Natural killer cell (primary cell): ENCODE measurements around the gene SLC32A1. TPM values are rescaled to one million over a fixed set of nuclear protein-coding genes. Genes with fewer than 3 reads are reported as not detected.

ENCODE experiments used
- ATAC-seq, 3 donors: fragments of 150-1000 bp in 2 of 3; fragments of 200-7000 bp in 1 of 3; cut with Tn5 transposase; 1 replicate in 1 of 3; 2 replicates in 2 of 3; pipeline ENCODE4 v1.10.0; 2021; ENCODE audit warnings: mild to moderate bottlenecking in 2 of 3, moderate library complexity in 2 of 3
- DNase-seq, 2 donors: peaks; one replicate each; pipeline versions ENCODE4 v3.0.0 to v3.0.0-alpha.2; 2013 to 2021; ENCODE audit warnings: mixed read lengths in 1 of 2
- H3K27ac ChIP-seq: one replicate; pipeline ENCODE4 v1.5.1; 2013; ENCODE audit warnings: mild to moderate bottlenecking, low read length
- H3K27me3 ChIP-seq: one replicate; pipeline ENCODE4 v1.6.1; 2013; ENCODE audit warnings: low read length; ENCODE audit not compliant: control insufficient read depth, insufficient read depth
- H3K36me3 ChIP-seq: one replicate; pipeline ENCODE4 v1.6.1; 2013; ENCODE audit warnings: low read length; ENCODE audit not compliant: control insufficient read depth, insufficient read depth
- H3K4me1 ChIP-seq: one replicate; pipeline ENCODE4 v1.6.1; 2013; ENCODE audit warnings: low read length; ENCODE audit not compliant: control insufficient read depth, insufficient read depth
- H3K4me3 ChIP-seq: one replicate; pipeline ENCODE4 v1.5.1; 2013; ENCODE audit warnings: low read length
- H3K9me3 ChIP-seq: one replicate; pipeline ENCODE4 v1.6.1; 2013; ENCODE audit warnings: low read length; ENCODE audit not compliant: control insufficient read depth, insufficient read depth
- H3K27ac Mint-ChIP-seq, 2 donors: one replicate each; pipeline ENCODE4 v1.8.0; 2022; ENCODE audit warnings: mild to moderate bottlenecking in 2 of 2, mixed read lengths in 2 of 2, moderate library complexity in 1 of 2
- H3K27me3 Mint-ChIP-seq, 2 donors: one replicate each; pipeline ENCODE4 v1.8.0; 2022; ENCODE audit warnings: low read depth in 2 of 2, mixed read lengths in 2 of 2
- H3K36me3 Mint-ChIP-seq: one replicate; pipeline ENCODE4 v1.8.0; 2022; ENCODE audit warnings: mixed read lengths
- H3K4me1 Mint-ChIP-seq, 2 donors: one replicate each; pipeline ENCODE4 v1.8.0; 2022; ENCODE audit warnings: mixed read lengths in 2 of 2
- H3K4me3 Mint-ChIP-seq: one replicate; pipeline ENCODE4 v1.8.0; 2022; ENCODE audit warnings: mild to moderate bottlenecking, moderate library complexity, mixed read lengths
- H3K9me3 Mint-ChIP-seq, 2 donors: one replicate each; pipeline ENCODE4 v1.8.0; 2022; ENCODE audit warnings: mixed read lengths in 2 of 2
- WGBS: methylation state at CpG from one replicate; pipeline ENCODE4 v1.1.7; 2013; ENCODE audit warnings: missing lambda C conversion rate; ENCODE audit not compliant: insufficient coverage; 5-methylcytosine and 5-hydroxymethylcytosine counted together
- intact Hi-C: fragments of 100-400 bp; cut with micrococcal nuclease; formaldehyde crosslinking; loops from one replicate; pipeline ENCODE4 v1.14.2; 2022
- total RNA-seq, 4 donors: library from RNA; stranded (reverse); fragments of 120-200 nt in 1 of 4; gene quantifications; one replicate each; pipeline versions ENCODE4 v1.2.3 to v1.2.4, GENCODE V29; 2013 to 2022
- TF ChIP-seq, protein P1 (sequence below): fragments of 200-600 bp; IDR thresholded peaks from one replicate; pipeline ENCODE4 v1.8.0; 2022; ENCODE audit warnings: antibody characterized with exemption

The SLC32A1 gene
- total RNA-seq, 3 donors from 2014 or later (not counting 1 experiment from before 2014, with no cell fraction given) = not detected

DNA sequence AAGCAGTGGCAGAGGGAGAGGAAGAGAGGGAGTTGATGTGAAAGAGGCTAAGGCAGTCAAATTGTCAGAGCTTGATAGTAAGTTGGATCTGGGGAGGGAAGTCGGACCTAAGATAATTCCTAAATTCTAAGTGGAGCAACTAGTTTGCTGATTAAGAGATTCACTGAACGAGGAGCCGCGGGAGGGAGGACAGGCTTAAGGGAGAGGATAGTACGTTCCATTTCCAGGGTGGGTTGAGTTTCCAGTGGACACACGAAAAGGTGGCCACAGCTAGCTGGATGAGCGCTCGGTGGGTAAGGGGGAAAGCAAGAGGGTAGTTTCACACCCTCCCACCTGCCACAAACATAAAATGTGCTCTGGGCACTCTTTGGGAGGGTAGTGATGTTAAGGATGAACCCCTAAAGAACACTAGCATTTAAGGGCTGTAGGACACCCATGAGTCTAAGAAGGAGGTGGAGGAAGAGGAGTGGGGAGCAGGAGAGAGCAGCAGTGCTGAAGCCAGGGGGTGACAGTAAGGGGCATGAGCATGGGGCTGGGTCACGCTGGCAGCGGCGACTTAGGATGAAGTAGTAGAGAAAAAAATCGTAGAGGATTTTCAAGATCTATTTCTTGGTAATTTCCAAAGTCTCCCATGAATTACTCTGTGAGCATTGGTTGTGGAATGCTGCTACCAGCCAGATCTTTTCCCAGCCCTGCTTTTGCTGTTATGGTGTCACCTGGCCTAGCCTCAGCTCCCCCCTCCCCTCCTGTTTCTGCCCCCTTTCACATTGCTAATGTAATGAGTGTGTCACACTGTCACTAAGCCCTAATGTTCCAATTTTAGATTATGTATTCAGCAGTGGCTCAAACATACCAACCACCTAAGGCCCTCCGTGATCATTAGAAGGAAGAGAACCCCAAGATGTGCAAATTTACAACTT is 45.4 kb downstream of the SLC32A1 start:
- Mint-ChIP-seq H3K27me3 (no peaks in the 10 kb centered on the region), H3K36me3 (peaks cover 33% of the 10 kb centered on the region), H3K27ac (no peak overlapping the region), H3K4me1 (peaks cover 0 to 22% of the 10 kb centered on the region in 2 donors), H3K4me3 (no peak overlapping the region), H3K9me3 (peaks cover 0 to 7% of the 10 kb centered on the region in 2 donors)
- Histone ChIP-seq H3K4me1 (no peaks in the 10 kb centered on the region), H3K9me3 (no peaks in the 10 kb centered on the region), H3K27ac (no peak overlapping the region), H3K4me3 (no peak overlapping the region), H3K27me3 (no peaks in the 10 kb centered on the region), H3K36me3 (peaks cover 66% of the 10 kb centered on the region)
- intact Hi-C loops = no loop called here
- no peak for DNase-seq
- ATAC-seq = no peak
- 98% methylated on average over 10 of the region's 13 CpGs for WGBS
- TF ChIP-seq, protein P1, sequence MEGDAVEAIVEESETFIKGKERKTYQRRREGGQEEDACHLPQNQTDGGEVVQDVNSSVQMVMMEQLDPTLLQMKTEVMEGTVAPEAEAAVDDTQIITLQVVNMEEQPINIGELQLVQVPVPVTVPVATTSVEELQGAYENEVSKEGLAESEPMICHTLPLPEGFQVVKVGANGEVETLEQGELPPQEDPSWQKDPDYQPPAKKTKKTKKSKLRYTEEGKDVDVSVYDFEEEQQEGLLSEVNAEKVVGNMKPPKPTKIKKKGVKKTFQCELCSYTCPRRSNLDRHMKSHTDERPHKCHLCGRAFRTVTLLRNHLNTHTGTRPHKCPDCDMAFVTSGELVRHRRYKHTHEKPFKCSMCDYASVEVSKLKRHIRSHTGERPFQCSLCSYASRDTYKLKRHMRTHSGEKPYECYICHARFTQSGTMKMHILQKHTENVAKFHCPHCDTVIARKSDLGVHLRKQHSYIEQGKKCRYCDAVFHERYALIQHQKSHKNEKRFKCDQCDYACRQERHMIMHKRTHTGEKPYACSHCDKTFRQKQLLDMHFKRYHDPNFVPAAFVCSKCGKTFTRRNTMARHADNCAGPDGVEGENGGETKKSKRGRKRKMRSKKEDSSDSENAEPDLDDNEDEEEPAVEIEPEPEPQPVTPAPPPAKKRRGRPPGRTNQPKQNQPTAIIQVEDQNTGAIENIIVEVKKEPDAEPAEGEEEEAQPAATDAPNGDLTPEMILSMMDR = no peak

DNA sequence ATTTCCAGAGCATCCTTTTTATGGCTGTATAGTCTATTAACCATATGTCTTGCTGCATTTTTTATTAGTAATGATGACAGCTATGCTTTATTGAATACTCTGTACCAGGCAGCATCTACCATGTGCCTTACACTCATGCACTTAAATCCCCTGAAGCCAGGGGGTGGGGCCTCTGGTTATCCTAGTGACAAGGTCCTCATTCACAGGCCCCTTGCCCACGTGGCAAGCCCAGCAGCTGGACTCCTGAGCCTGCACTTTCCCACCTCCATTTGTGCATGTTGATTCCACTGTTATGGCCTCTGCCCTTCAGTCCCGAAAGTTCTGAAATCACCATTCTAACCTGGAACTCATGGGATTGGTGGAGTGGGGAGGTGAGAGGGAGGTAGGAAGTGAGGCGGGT is 46.3 kb downstream of the SLC32A1 start:
- peaks cover 0 to 7% of the 10 kb centered on the region in 2 donors for H3K9me3 Mint-ChIP-seq
- Histone ChIP-seq H3K27me3 (no peaks in the 10 kb centered on the region), H3K27ac (no peak overlapping the region), H3K36me3 (peaks cover 60% of the 10 kb centered on the region), H3K9me3 (no peaks in the 10 kb centered on the region), H3K4me3 (no peak overlapping the region), H3K4me1 (peaks cover 3% of the 10 kb centered on the region)
- TF ChIP-seq, protein P1 = no peak
- intact Hi-C loops = no loop called here
- DNase-seq (no peak), ATAC-seq (no peak)
- no peaks in the 10 kb centered on the region for H3K27me3 Mint-ChIP-seq
- H3K4me1 Mint-ChIP-seq = peaks cover 0 to 17% of the 10 kb centered on the region in 2 donors
- H3K4me3 Mint-ChIP-seq = no peak overlapping the region
- peaks cover 32% of the 10 kb centered on the region for H3K36me3 Mint-ChIP-seq
- no peak overlapping the region for H3K27ac Mint-ChIP-seq
- WGBS = 98% methylated on average over 3 of the region's 3 CpGs

DNA sequence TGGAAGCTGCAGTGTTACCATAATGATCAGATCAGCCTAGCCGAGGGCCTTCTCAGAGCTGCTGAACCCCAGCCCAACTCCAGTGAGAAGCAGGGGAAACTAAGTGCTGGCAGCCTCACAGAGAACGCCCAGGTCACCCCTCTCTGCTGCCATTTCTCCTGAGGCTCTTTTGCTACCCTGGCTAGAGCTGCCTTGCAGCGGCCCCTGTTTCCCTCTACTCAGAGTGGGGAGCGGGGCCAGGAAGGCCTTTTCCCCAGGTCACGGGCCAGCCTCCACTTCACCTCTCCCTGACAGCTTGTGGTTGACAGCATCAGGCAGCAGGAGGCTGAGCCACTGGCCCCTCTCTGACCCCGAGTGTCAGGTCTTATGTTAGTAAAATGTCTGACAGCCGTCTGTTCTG is 46.7 kb downstream of the SLC32A1 start:
- Mint-ChIP-seq H3K4me3 (no peak overlapping the region), H3K4me1 (peaks cover 3 to 19% of the 10 kb centered on the region in 2 donors), H3K27me3 (no peaks in the 10 kb centered on the region), H3K9me3 (peaks cover 0 to 7% of the 10 kb centered on the region in 2 donors), H3K27ac (no peak overlapping the region), H3K36me3 (peaks cover 28% of the 10 kb centered on the region)
- Histone ChIP-seq H3K9me3 (no peaks in the 10 kb centered on the region), H3K27ac (no peak overlapping the region), H3K4me1 (peaks cover 6% of the 10 kb centered on the region), H3K27me3 (no peaks in the 10 kb centered on the region), H3K36me3 (peaks cover 56% of the 10 kb centered on the region), H3K4me3 (no peak overlapping the region)
- intact Hi-C loops = no loop called here
- WGBS = 87% methylated on average over 7 of the region's 7 CpGs
- ATAC-seq = no peak
- TF ChIP-seq, protein P1 = no peak
- no peak for DNase-seq
